NCI-H345 treated with DMSO at 0.1 percent for 48 hours (cell line): ENCODE measurements around the gene LCP2.

Experiments used
- DNase-seq: peaks from one replicate; lab custom pipeline; 2025; ENCODE audit not compliant: unreplicated experiment; lab: John Stamatoyannopoulos, UW

Gene LCP2

GRCh38 chr5:170297589-170298462, at the start of gene LCP2:
Gene LCP2 (minus strand): TSS chr5:170297777. CDS start chr5:170297611, 166 bp downstream.
- DNase-seq = no peak

- DNase-seq = no peak
Measured at GRCh38 chr5:170347022-170347567, 49.5 kb upstream of the LCP2 start.

- DNase-seq = no peak
Measured at GRCh38 chr5:170345971-170346370, 48.4 kb upstream of the LCP2 start.

GRCh38 chr5:170343177-170343576, 45.6 kb upstream of the LCP2 start:
- DNase-seq = no peak

- no peak for DNase-seq
Measured at GRCh38 chr5:170342153-170342725, 44.7 kb upstream of the LCP2 start.

GRCh38 chr5:170341545-170341944, 44.0 kb upstream of the LCP2 start:
- no peak for DNase-seq

- DNase-seq = no peak
Measured at GRCh38 chr5:170339780-170340167, 42.2 kb upstream of the LCP2 start.

- no peak for DNase-seq
Measured at GRCh38 chr5:170338933-170339779, 41.6 kb upstream of the LCP2 start.

GRCh38 chr5:170338291-170338690, 40.7 kb upstream of the LCP2 start:
- DNase-seq = no peak

- no peak for DNase-seq
Measured at GRCh38 chr5:170337045-170337733, 39.6 kb upstream of the LCP2 start.

- DNase-seq = no peak
Measured at GRCh38 chr5:170336065-170336464, 38.5 kb upstream of the LCP2 start.

GRCh38 chr5:170334626-170335025, 37.0 kb upstream of the LCP2 start:
- DNase-seq = no peak

- no peak for DNase-seq
Measured at GRCh38 chr5:170333161-170333910, 35.8 kb upstream of the LCP2 start.

- DNase-seq = no peak
Measured at GRCh38 chr5:170332058-170332457, 34.5 kb upstream of the LCP2 start.

GRCh38 chr5:170330568-170331054, 33.0 kb upstream of the LCP2 start:
- DNase-seq = no peak

GRCh38 chr5:170329524-170329923, 31.9 kb upstream of the LCP2 start:
- no peak for DNase-seq

GRCh38 chr5:170327829-170328228, 30.3 kb upstream of the LCP2 start:
- DNase-seq = no peak

GRCh38 chr5:170327168-170327567, 29.6 kb upstream of the LCP2 start:
- DNase-seq = no peak

- DNase-seq = no peak
Measured at GRCh38 chr5:170319301-170319700, 21.7 kb upstream of the LCP2 start.

- DNase-seq = no peak
Measured at GRCh38 chr5:170317499-170317898, 19.9 kb upstream of the LCP2 start.
